Activated B cell treated with CpG ODN at 0.5 μM for 24 hours (primary cell): Measurements from ENCODE around the gene NRG3. TPM values are rescaled to one million over a fixed set of nuclear protein-coding genes. Genes with fewer than 3 reads are reported as not detected.

Experiments
- ATAC-seq: fragments of 200-7000 bp; cut with Tn5 transposase; one replicate; pipeline ENCODE4 v1.10.0; 2021; ENCODE audit warnings: low read depth, mild to moderate bottlenecking, moderate library complexity
- CTCF ChIA-PET: fragments of 350-600 bp; sonication (Branson Sonifier 250); formaldehyde crosslinking; loops from one replicate; lab custom pipeline; 2021; ENCODE audit warnings: antibody characterized with exemption; lab: Charles Lee
- POLR2A ChIA-PET: fragments of 350-600 bp; sonication (Branson Sonifier 250); formaldehyde crosslinking; loops from one replicate; lab custom pipeline; 2021; ENCODE audit warnings: antibody characterized with exemption; lab: Charles Lee
- DNase-seq: peaks from one replicate; pipeline ENCODE4 v3.0.0; 2022
- H3K27ac Mint-ChIP-seq: one replicate; pipeline ENCODE4 v1.8.0; 2020; ENCODE audit warnings: mixed read lengths
- H3K27me3 Mint-ChIP-seq: one replicate; pipeline ENCODE4 v1.8.0; 2021; ENCODE audit warnings: mixed read lengths
- H3K36me3 Mint-ChIP-seq: one replicate; pipeline ENCODE4 v1.8.0; 2021; ENCODE audit warnings: low read depth, mixed read lengths
- H3K4me1 Mint-ChIP-seq: one replicate; pipeline ENCODE4 v1.8.0; 2021; ENCODE audit warnings: mixed read lengths
- H3K4me3 Mint-ChIP-seq: one replicate; pipeline ENCODE4 v1.8.0; 2020; ENCODE audit warnings: mild to moderate bottlenecking, mixed read lengths
- H3K9me3 Mint-ChIP-seq: one replicate; pipeline ENCODE4 v1.8.0; 2020; ENCODE audit warnings: mixed read lengths
- CTCF ChIP-seq: fragments of 200-600 bp; IDR thresholded peaks from one replicate; pipeline ENCODE4 v1.8.0; 2022; ENCODE audit warnings: antibody characterized with exemption, mild to moderate bottlenecking
- intact Hi-C: fragments of 100-400 bp; cut with micrococcal nuclease; formaldehyde crosslinking; loops from one replicate; pipeline ENCODE4 v1.15.1; 2024
- total RNA-seq: library from RNA; stranded (reverse); gene quantifications from 2 replicates; pipeline ENCODE4 v1.2.3, GENCODE V29; 2022

NRG3 gene
- total RNA-seq, 1 donor from 2014 or later, result not detected

DNA sequence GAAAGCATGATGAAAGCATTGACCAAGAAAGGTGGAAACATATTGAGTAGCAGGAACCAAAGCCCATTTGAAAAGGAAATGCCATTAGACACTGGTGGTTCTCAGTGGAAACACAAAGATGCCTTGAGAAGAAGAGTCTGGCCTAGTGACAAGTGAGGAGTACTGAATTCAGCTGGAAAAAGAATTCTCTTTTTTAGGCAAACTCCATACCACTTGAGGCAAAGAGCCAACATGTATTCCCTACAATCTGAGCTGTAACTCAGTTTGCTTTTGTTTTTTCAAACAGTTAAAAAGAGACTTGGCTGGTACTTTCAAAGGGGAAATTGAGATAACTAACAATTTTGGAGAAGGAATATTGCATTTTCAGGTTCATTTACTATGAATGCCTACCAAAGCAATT is 624.0 kb downstream of the NRG3 start:
- POLR2A ChIA-PET, result no interaction called here
- H3K27me3 Mint-ChIP-seq, result no peaks in the 10 kb centered on the region
- no peak overlapping the region for H3K4me3 Mint-ChIP-seq

GRCh38 chr10:82505009-82505408 is 630.0 kb downstream of the NRG3 start:
- Mint-ChIP-seq H3K27ac (no peak overlapping the region), H3K36me3 (no peaks in the 10 kb centered on the region), H3K4me1 (no peaks in the 10 kb centered on the region), H3K4me3 (no peak overlapping the region), H3K27me3 (no peaks in the 10 kb centered on the region), H3K9me3 (no peaks in the 10 kb centered on the region)
- intact Hi-C loops, result no loop called here
- ChIA-PET POLR2A (no interaction called here), CTCF (no interaction called here)
- TF ChIP-seq CTCF, result no peak
- ATAC-seq (no peak), DNase-seq (no peak)

More for the DNA sequence above, 624.0 kb downstream of the NRG3 start:
- intact Hi-C loops, result no loop called here
- ATAC-seq (no peak), DNase-seq (no peak)
- Mint-ChIP-seq H3K4me1 (no peaks in the 10 kb centered on the region), H3K27ac (no peak overlapping the region), H3K36me3 (no peaks in the 10 kb centered on the region), H3K9me3 (peaks cover 5% of the 10 kb centered on the region)
- CTCF ChIA-PET, result no interaction called here
- TF ChIP-seq CTCF, result no peak

DNA sequence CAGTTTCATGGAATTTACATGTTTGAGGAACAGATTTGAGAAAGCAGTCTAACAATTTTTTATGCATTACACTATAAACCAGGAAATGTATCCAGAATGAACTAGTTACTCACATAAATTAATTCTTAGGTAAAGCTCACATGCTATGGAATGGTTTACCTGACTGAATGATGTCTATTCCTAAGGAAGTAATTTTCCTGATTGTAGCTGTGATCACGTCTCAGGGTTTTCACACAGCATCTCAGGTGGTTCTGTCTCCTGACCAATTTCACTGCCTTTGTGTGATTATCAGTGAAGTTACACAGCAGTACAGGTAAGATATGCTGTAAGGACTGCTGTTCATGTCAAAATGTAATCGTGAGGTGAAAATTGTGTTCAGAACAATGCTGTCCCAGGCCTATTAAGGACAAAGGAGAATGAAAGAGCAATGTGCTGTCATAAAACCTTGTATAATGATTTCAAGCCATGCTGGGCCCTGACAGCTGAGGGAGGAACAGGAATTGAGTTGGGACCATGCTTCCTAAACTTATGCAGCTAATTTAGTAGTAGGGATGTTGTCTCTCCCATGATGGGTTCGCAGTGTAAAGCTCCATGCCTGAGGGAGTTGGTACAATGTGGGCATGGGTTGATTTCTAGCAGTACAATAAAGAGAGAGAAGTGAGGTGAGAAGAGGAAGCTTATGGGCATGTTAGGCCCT is 631.8 kb downstream of the NRG3 start:
- Mint-ChIP-seq H3K27ac (no peak overlapping the region), H3K27me3 (no peaks in the 10 kb centered on the region), H3K4me1 (no peaks in the 10 kb centered on the region), H3K36me3 (no peaks in the 10 kb centered on the region), H3K9me3 (no peaks in the 10 kb centered on the region), H3K4me3 (no peak overlapping the region)
- ChIA-PET CTCF (no interaction called here), POLR2A (no interaction called here)
- intact Hi-C loops, result no loop called here
- DNase-seq (no peak), ATAC-seq (no peak)
- TF ChIP-seq CTCF, result no peak

DNA sequence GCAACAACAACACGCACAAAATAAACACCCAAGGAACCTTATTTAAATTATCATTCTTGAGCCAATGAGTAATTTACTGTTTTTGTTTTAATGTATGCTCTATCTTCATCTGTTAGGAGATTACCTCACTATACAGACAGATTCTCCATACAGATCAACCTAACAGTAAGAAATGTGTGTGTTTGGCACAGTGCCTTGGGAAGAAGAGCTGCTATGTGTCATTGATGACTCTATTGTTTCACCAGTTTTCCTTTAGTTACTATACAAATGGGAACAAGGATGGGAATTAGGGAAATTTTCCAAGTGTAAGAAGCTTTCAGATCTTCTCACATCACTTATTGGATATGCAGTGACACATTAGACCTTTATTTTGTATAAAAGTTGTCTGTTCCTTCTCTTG is 640.3 kb downstream of the NRG3 start:
- CTCF ChIA-PET, result no interaction called here
- H3K27me3 Mint-ChIP-seq, result no peaks in the 10 kb centered on the region
- TF ChIP-seq CTCF, result no peak
- H3K36me3 Mint-ChIP-seq, result no peaks in the 10 kb centered on the region
- peaks cover 8% of the 10 kb centered on the region for H3K9me3 Mint-ChIP-seq
- POLR2A ChIA-PET, result no interaction called here
- ATAC-seq (no peak), DNase-seq (no peak)
- intact Hi-C loops, result no loop called here
- H3K4me3 Mint-ChIP-seq, result no peak overlapping the region
- H3K27ac Mint-ChIP-seq, result no peak overlapping the region
- H3K4me1 Mint-ChIP-seq, result no peaks in the 10 kb centered on the region

- no peak overlapping the region for H3K4me3 Mint-ChIP-seq
- no peak for TF ChIP-seq CTCF
- ATAC-seq (no peak), DNase-seq (no peak)
- intact Hi-C loops, result no loop called here
- no peaks in the 10 kb centered on the region for H3K36me3 Mint-ChIP-seq
- POLR2A ChIA-PET, result no interaction called here
- no peaks in the 10 kb centered on the region for H3K4me1 Mint-ChIP-seq
- no peak overlapping the region for H3K27ac Mint-ChIP-seq
- no peaks in the 10 kb centered on the region for H3K27me3 Mint-ChIP-seq
- H3K9me3 Mint-ChIP-seq, result peaks cover 2% of the 10 kb centered on the region
- CTCF ChIA-PET, result no interaction called here
Measured at GRCh38 chr10:82529062-82529461, 654.1 kb downstream of the NRG3 start.
